ENCODE data around the gene COG7.
"Not testable (repeated sequence)": the region's sequence is repeated elsewhere in the genome, so short reads cannot be mapped to it uniquely, and the experiment has no call there.

Gene COG7

DNA sequence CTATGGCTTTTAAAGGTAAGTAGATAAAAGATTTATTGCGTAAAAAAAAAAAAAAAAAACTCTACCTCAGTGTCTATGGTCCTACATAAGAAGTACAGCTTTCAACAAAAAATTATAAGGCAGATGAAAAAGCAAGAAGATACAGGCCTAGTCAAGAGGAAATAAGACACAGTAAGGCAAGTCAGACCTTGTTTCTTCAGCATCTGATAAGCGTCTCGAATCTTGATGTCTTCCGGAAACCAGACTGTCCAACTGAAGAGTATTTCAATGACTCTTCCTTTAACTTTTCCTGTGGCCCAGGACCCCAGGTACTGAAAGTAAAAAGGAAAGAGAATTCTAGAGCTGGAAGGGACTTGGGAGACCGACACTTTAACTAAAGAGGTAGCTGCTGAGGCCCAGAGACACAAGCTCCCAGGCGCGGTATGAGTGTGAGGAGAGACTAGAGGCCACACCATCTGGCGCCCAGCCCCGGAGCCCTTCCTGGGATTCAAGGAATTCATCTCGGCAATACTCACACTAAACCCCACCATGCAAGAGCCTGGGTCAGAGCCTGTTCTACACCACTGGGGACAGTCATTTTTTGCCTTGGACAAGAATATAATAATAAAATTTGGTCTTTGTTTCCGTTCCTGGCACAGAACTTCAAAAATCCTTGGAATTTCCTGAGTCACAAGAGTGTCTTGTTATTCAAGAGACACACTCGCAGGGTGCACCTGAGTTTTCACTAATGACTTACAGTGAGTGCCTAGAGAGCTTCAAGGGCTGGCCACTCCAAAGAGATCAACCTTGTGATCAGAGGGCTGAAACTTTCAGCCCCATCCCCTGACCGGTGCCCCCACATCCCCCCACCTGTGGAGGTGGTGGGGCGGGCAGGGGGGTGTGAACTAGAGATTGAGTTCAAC lies 38.8 kb upstream of the COG7 start:
- H3K4me3 ChIP-seq (ENCODE audit: low read depth, low read length), result no peak overlapping the region
- H3K9ac ChIP-seq (ENCODE audit: low read length), result no peak overlapping the region
- H3K27me3 ChIP-seq (ENCODE audit: control insufficient read depth, insufficient read depth, low read length), result no peaks in the 10 kb centered on the region
- no peaks in the 10 kb centered on the region for H3K9me3 ChIP-seq (ENCODE audit: control insufficient read depth, insufficient read depth, low read depth, low read length)
- peak overlapping the region; percentile 26 for H3K27ac ChIP-seq (ENCODE audit: low read depth, low read length)
- peaks cover 5% of the 10 kb centered on the region; the same call in 1 of the 2 replicates for H3K4me1 ChIP-seq (ENCODE audit: control insufficient read depth, insufficient read depth, low read length)
- peaks cover 90% of the 10 kb centered on the region for H3K36me3 ChIP-seq (ENCODE audit: control insufficient read depth, insufficient read depth, low read length)

DNA sequence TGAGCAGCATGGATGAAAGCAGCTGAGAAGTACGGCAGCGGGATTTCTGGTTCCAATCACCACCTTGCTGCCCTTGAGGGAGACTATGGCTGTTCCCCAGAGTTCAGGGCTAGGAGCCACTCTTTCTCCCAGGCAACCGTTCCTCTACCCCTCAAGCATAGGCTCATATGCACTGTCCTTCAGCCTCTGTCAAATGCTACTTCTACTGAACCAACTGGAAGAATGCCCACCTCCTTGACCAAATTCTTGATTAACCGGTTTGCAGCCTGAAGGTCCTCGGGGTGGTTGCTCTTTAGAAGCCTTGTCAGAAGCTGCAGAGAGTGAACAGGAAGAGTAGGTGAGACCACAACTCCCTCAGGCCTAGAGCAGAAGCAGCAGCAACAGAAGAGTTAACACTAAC lies 33.5 kb upstream of the COG7 start:
- peaks cover 94% of the 10 kb centered on the region for H3K36me3 ChIP-seq (ENCODE audit: control insufficient read depth, insufficient read depth, low read length)

DNA sequence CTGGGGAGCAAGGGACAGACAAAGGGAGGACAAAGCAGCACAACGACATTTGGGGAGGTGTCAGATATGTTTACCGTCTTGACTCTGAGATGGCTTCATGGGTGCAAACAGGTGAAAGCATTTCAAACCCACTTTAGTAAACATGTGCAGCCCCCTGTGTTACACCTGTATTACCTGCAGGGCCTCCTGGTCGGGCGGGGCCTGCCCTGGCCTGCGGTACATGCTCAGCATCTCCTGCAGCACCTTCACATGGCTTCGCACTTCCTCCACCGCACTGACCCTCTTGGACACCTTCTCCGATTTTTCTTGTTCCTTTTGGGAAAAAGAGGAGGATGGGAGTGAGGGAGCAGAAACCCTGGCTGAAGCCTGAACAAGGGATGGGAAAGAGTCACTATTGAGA lies 32.9 kb upstream of the COG7 start:
- no peak overlapping the region for H3K27ac ChIP-seq (ENCODE audit: low read depth, low read length)
- peaks cover 94% of the 10 kb centered on the region for H3K36me3 ChIP-seq (ENCODE audit: control insufficient read depth, insufficient read depth, low read length)
- H3K9ac ChIP-seq (ENCODE audit: low read length), result no peak overlapping the region
- H3K27me3 ChIP-seq (ENCODE audit: control insufficient read depth, insufficient read depth, low read length), result no peaks in the 10 kb centered on the region
- no peaks in the 10 kb centered on the region for H3K4me1 ChIP-seq (ENCODE audit: control insufficient read depth, insufficient read depth, low read length)
- no peaks in the 10 kb centered on the region for H3K9me3 ChIP-seq (ENCODE audit: control insufficient read depth, insufficient read depth, low read depth, low read length)
- no peak overlapping the region for H3K4me3 ChIP-seq (ENCODE audit: low read depth, low read length)

More for the DNA sequence above, 33.5 kb upstream of the COG7 start:
- H3K27ac ChIP-seq (ENCODE audit: low read depth, low read length), result no peak overlapping the region
- no peak overlapping the region for H3K9ac ChIP-seq (ENCODE audit: low read length)
- no peak overlapping the region for H3K4me3 ChIP-seq (ENCODE audit: low read depth, low read length)
- no peaks in the 10 kb centered on the region for H3K9me3 ChIP-seq (ENCODE audit: control insufficient read depth, insufficient read depth, low read depth, low read length)
- H3K4me1 ChIP-seq (ENCODE audit: control insufficient read depth, insufficient read depth, low read length), result no peaks in the 10 kb centered on the region
- H3K27me3 ChIP-seq (ENCODE audit: control insufficient read depth, insufficient read depth, low read length), result no peaks in the 10 kb centered on the region

GRCh38 chr16:23485257-23485614 lies 32.2 kb upstream of the COG7 start:
- Histone ChIP-seq H3K9me3 (ENCODE audit: control insufficient read depth, insufficient read depth, low read depth, low read length) (no peaks in the 10 kb centered on the region), H3K27ac (ENCODE audit: low read depth, low read length) (no peak overlapping the region), H3K4me1 (ENCODE audit: control insufficient read depth, insufficient read depth, low read length) (no peaks in the 10 kb centered on the region), H3K4me3 (ENCODE audit: low read depth, low read length) (no peak overlapping the region), H3K27me3 (ENCODE audit: control insufficient read depth, insufficient read depth, low read length) (no peaks in the 10 kb centered on the region), H3K36me3 (ENCODE audit: control insufficient read depth, insufficient read depth, low read length) (peaks cover 95% of the 10 kb centered on the region), H3K9ac (ENCODE audit: low read length) (no peak overlapping the region)

DNA sequence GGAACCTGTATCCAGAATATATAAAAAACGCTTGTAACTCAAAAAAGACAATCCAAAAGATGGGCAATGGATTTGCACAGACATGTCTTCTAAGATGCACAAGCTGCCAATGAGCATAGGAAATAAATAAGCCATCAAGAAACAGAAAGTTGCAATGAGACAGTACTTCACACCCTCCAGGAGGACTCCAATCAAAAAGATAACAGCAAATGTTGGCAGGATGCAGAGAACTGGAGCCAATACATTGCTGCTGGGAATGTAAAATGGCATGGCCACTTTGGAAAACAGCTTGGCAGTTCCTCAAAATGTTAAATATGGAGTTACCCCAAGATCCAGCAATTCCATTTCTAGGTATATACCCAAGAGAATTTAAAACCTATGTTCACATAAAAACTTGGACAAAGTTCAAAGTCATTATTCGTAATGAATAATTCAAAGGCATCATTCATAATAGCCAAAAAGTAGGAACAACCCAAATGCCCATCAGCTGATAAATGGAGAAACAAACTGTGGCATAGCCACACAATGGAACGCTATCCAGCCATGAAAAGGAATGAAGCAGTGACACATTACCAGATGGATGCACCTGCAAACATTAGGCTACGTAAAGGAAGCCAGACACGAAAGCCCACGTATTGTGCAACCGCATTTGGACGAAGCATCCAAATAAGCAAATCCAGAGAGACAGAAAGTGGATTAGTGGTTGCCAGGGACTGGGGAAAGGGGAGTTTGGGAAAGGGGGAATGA lies 31.7 kb upstream of the COG7 start:
- Histone ChIP-seq H3K27me3 (ENCODE audit: control insufficient read depth, insufficient read depth, low read length) (no peaks in the 10 kb centered on the region), H3K36me3 (ENCODE audit: control insufficient read depth, insufficient read depth, low read length) (peaks cover 95% of the 10 kb centered on the region), H3K9ac (ENCODE audit: low read length) (no peak overlapping the region), H3K9me3 (ENCODE audit: control insufficient read depth, insufficient read depth, low read depth, low read length) (no peaks in the 10 kb centered on the region), H3K4me3 (ENCODE audit: low read depth, low read length) (no peak overlapping the region), H3K4me1 (ENCODE audit: control insufficient read depth, insufficient read depth, low read length) (no peaks in the 10 kb centered on the region), H3K27ac (ENCODE audit: low read depth, low read length) (no peak overlapping the region)

GRCh38 chr16:23483492-23483891 lies 30.5 kb upstream of the COG7 start:
- not testable (repeated sequence) for H3K9ac ChIP-seq (ENCODE audit: low read length); H3K4me3 ChIP-seq (ENCODE audit: low read depth, low read length); H3K4me1 ChIP-seq (ENCODE audit: control insufficient read depth, insufficient read depth, low read length); H3K27me3 ChIP-seq (ENCODE audit: control insufficient read depth, insufficient read depth, low read length); H3K27ac ChIP-seq (ENCODE audit: low read depth, low read length); H3K9me3 ChIP-seq (ENCODE audit: control insufficient read depth, insufficient read depth, low read depth, low read length)
- peaks cover 95% of the 10 kb centered on the region for H3K36me3 ChIP-seq (ENCODE audit: control insufficient read depth, insufficient read depth, low read length)

DNA sequence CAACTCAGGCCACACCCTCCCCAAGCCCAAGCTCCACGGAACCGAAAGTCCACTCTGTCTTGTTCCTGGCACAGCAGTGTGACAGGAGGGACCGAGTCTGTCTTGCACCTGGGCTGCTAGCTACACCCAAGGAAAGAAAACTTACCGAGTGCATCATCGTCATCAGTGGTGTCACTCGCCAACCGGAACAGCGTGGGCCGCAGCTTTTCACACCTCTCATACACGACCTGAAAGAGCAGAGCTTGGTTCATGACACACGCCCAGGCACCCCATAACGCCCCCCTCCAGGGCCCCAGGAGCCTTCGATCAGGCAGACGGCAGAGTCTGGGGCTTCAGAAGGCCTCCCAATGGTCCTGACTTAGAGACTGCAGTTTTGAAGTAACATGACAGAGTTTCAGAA lies 29.8 kb upstream of the COG7 start:
- Histone ChIP-seq H3K27me3 (ENCODE audit: control insufficient read depth, insufficient read depth, low read length) (no peaks in the 10 kb centered on the region), H3K36me3 (ENCODE audit: control insufficient read depth, insufficient read depth, low read length) (peaks cover 94% of the 10 kb centered on the region), H3K4me1 (ENCODE audit: control insufficient read depth, insufficient read depth, low read length) (no peaks in the 10 kb centered on the region)

DNA sequence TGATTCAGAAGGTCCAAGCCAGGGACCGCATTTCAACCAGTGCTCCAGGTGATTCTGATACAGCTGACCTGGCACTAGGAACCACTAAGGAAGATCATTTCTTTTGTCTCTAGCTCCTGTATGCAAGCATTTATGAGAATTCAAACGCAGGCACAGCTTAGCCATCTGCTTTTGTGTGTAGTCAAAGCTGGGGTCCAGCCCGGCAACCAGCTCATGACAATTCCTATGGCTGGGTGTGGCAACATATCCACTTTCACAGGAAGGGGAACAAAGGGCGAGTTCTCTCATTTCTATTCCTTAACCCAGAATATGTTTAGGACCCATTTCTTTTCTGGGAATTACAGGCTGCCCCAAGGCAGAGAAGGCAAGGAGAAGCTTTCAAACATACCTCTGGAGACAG lies 27.3 kb upstream of the COG7 start:
- Histone ChIP-seq H3K27ac (ENCODE audit: low read depth, low read length) (no peak overlapping the region), H3K36me3 (ENCODE audit: control insufficient read depth, insufficient read depth, low read length) (peaks cover 94% of the 10 kb centered on the region), H3K27me3 (ENCODE audit: control insufficient read depth, insufficient read depth, low read length) (no peaks in the 10 kb centered on the region), H3K9me3 (ENCODE audit: control insufficient read depth, insufficient read depth, low read depth, low read length) (no peaks in the 10 kb centered on the region), H3K4me3 (ENCODE audit: low read depth, low read length) (no peak overlapping the region), H3K4me1 (ENCODE audit: control insufficient read depth, insufficient read depth, low read length) (no peaks in the 10 kb centered on the region), H3K9ac (ENCODE audit: low read length) (no peak overlapping the region)

More for the DNA sequence above, 29.8 kb upstream of the COG7 start:
- Histone ChIP-seq H3K9me3 (ENCODE audit: control insufficient read depth, insufficient read depth, low read depth, low read length) (no peaks in the 10 kb centered on the region), H3K4me3 (ENCODE audit: low read depth, low read length) (no peak overlapping the region), H3K27ac (ENCODE audit: low read depth, low read length) (no peak overlapping the region), H3K9ac (ENCODE audit: low read length) (no peak overlapping the region)

DNA sequence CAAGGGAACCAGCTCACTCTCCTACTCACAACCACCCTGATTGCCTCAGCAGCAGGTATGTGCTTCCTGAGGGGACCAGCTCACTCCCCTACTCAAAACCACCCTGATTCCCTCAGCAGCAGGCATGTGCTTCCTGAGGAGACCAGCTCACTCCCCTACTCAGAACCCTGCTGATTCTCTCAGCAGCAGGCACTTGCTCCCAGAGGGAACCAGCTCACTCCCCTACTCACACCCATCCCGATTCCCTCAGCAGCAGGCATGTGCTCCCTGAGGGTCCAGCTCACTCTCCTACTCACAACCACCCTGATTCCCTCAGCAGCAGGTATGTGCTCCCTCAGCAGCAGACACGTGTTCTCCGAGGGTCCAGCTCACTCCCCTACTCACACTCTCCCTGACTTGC lies 26.1 kb upstream of the COG7 start:
- Histone ChIP-seq H3K4me1 (ENCODE audit: control insufficient read depth, insufficient read depth, low read length) (no peaks in the 10 kb centered on the region), H3K27ac (ENCODE audit: low read depth, low read length) (no peak overlapping the region), H3K4me3 (ENCODE audit: low read depth, low read length) (no peak overlapping the region), H3K9me3 (ENCODE audit: control insufficient read depth, insufficient read depth, low read depth, low read length) (no peaks in the 10 kb centered on the region), H3K9ac (ENCODE audit: low read length) (no peak overlapping the region), H3K27me3 (ENCODE audit: control insufficient read depth, insufficient read depth, low read length) (no peaks in the 10 kb centered on the region), H3K36me3 (ENCODE audit: control insufficient read depth, insufficient read depth, low read length) (peaks cover 94% of the 10 kb centered on the region)

- H3K36me3 ChIP-seq (ENCODE audit: control insufficient read depth, insufficient read depth, low read length), result peaks cover 97% of the 10 kb centered on the region
- H3K27ac ChIP-seq (ENCODE audit: low read depth, low read length), result no peak overlapping the region
- H3K9ac ChIP-seq (ENCODE audit: low read length), result no peak overlapping the region
- H3K4me1 ChIP-seq (ENCODE audit: control insufficient read depth, insufficient read depth, low read length), result no peaks in the 10 kb centered on the region
- H3K27me3 ChIP-seq (ENCODE audit: control insufficient read depth, insufficient read depth, low read length), result no peaks in the 10 kb centered on the region
- no peak overlapping the region for H3K4me3 ChIP-seq (ENCODE audit: low read depth, low read length)
- H3K9me3 ChIP-seq (ENCODE audit: control insufficient read depth, insufficient read depth, low read depth, low read length), result no peaks in the 10 kb centered on the region
Observed at GRCh38 chr16:23478566-23478965, 25.6 kb upstream of the COG7 start.

DNA sequence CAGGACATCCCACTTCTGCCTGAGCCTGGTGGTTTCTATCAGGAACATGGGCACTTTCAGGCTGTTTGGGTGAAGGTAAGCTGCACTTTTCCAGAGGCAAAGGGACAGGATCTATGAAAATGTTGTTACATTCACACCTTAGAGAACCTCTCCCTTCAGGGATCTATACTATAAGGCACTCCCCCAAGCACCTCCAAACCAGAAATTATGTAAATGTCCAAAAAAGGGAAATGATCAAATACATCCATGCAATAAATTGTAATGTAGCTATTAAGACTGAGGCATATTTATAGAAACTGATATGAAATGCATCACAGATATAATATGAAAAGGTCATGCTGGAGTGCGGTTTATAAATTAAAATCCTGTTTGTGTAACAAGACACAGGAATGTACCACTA lies 23.3 kb upstream of the COG7 start:
- Histone ChIP-seq H3K27ac (ENCODE audit: low read depth, low read length) (no peak overlapping the region), H3K9me3 (ENCODE audit: control insufficient read depth, insufficient read depth, low read depth, low read length) (no peaks in the 10 kb centered on the region), H3K36me3 (ENCODE audit: control insufficient read depth, insufficient read depth, low read length) (peaks cover 90% of the 10 kb centered on the region), H3K9ac (ENCODE audit: low read length) (no peak overlapping the region), H3K27me3 (ENCODE audit: control insufficient read depth, insufficient read depth, low read length) (no peaks in the 10 kb centered on the region), H3K4me3 (ENCODE audit: low read depth, low read length) (no peak overlapping the region), H3K4me1 (ENCODE audit: control insufficient read depth, insufficient read depth, low read length) (no peaks in the 10 kb centered on the region)

Data from HUES6 (cell line).